ENCODE data around the gene IFITM1. TPM values are rescaled to one million over a fixed set of nuclear protein-coding genes. Genes with fewer than 3 reads are reported as not detected.
"Not testable (repeated sequence)": the region's sequence is repeated elsewhere in the genome, so short reads cannot be mapped to it uniquely, and the experiment has no call there.

IFITM1 gene
- total RNA-seq, 1 donor: 64.4 TPM

DNA sequence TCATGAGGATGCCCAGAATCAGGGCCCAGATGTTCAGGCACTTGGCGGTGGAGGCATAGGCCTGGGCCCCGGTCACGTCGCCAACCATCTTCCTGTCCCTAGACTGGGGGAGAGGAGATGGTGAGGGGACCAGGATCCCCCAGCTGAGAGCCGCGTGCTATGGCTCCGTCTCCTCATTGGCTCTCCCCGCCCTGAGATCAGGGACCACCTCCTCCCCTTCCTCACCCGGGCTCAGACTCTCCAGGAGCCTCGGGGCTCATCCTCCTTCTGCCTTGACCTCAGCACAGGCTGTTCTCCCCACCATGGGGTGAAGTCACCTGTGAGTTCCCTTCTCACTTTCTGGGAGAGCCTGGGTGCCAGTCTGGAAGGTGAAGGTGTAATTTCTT, 6.0 kb downstream of the IFITM1 start:
- peak overlapping the region; percentile 88 for H3K4me3 ChIP-seq (ENCODE audit: insufficient read depth, low read length)
- H3K4me2 ChIP-seq (ENCODE audit: insufficient read depth, low read length): peak overlapping the region; percentile 94
- H3K27me3 ChIP-seq (ENCODE audit: insufficient read depth, low read length): peaks cover 27% of the 10 kb centered on the region
- H3K9me3 ChIP-seq (ENCODE audit: low read depth, low read length); H4K20me1 ChIP-seq (ENCODE audit: insufficient read depth, low read length); DNase-seq (ENCODE audit: insufficient read length, low spot score, missing footprints); H2AFZ ChIP-seq (ENCODE audit: low read length); H3K4me1 ChIP-seq (ENCODE audit: insufficient read depth, low read length); H3K36me3 ChIP-seq (ENCODE audit: insufficient read depth, low read length): not testable (repeated sequence)
- peak overlapping the region; percentile 86 for H3K27ac ChIP-seq (ENCODE audit: low read depth, low read length)
- peaks cover 14% of the 10 kb centered on the region for H3K79me2 ChIP-seq (ENCODE audit: insufficient read depth, low read length)

DNA sequence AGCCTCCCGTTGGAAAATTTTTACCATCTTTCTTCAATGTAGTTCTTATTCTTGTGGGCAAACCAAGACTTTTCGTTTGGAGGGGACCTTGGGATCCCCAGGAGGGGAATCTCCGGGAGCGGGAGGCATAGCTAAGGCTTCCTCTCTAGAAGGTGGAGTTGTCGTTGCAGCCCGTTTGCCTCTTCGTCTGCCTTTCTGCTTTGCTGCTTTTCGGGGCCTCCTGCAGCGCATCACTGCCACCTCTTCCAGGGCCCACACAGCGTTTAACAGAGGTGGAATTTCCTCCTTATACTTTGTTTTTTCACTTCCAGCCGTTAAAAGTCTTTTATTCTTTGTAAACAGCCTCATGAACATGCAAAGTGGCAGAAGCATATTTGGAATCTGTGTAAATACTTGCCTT, 10.3 kb downstream of the IFITM1 start:
- H3K27me3 ChIP-seq (ENCODE audit: insufficient read depth, low read length): no peaks in the 10 kb centered on the region
- no peak overlapping the region for H3K4me2 ChIP-seq (ENCODE audit: insufficient read depth, low read length)
- no peak overlapping the region for H3K4me3 ChIP-seq (ENCODE audit: insufficient read depth, low read length)
- peaks cover 3% of the 10 kb centered on the region for H4K20me1 ChIP-seq (ENCODE audit: insufficient read depth, low read length)
- peaks cover 14% of the 10 kb centered on the region for H3K79me2 ChIP-seq (ENCODE audit: insufficient read depth, low read length)
- H3K4me1 ChIP-seq (ENCODE audit: insufficient read depth, low read length): peaks cover 16% of the 10 kb centered on the region
- TF ChIP-seq, protein P1, sequence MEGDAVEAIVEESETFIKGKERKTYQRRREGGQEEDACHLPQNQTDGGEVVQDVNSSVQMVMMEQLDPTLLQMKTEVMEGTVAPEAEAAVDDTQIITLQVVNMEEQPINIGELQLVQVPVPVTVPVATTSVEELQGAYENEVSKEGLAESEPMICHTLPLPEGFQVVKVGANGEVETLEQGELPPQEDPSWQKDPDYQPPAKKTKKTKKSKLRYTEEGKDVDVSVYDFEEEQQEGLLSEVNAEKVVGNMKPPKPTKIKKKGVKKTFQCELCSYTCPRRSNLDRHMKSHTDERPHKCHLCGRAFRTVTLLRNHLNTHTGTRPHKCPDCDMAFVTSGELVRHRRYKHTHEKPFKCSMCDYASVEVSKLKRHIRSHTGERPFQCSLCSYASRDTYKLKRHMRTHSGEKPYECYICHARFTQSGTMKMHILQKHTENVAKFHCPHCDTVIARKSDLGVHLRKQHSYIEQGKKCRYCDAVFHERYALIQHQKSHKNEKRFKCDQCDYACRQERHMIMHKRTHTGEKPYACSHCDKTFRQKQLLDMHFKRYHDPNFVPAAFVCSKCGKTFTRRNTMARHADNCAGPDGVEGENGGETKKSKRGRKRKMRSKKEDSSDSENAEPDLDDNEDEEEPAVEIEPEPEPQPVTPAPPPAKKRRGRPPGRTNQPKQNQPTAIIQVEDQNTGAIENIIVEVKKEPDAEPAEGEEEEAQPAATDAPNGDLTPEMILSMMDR (IDR thresholded peaks at IDR 0.05; ENCODE audit: extremely low read depth, low read depth, low read length): no peak
- no peak overlapping the region for H2AFZ ChIP-seq (ENCODE audit: low read length)
- no peaks in the 10 kb centered on the region for H3K9me3 ChIP-seq (ENCODE audit: low read depth, low read length)
- no peak overlapping the region for H3K27ac ChIP-seq (ENCODE audit: low read depth, low read length)
- peak; percentile 35 for DNase-seq (ENCODE audit: insufficient read length, low spot score, missing footprints)
- no peaks in the 10 kb centered on the region for H3K36me3 ChIP-seq (ENCODE audit: insufficient read depth, low read length)

DNA sequence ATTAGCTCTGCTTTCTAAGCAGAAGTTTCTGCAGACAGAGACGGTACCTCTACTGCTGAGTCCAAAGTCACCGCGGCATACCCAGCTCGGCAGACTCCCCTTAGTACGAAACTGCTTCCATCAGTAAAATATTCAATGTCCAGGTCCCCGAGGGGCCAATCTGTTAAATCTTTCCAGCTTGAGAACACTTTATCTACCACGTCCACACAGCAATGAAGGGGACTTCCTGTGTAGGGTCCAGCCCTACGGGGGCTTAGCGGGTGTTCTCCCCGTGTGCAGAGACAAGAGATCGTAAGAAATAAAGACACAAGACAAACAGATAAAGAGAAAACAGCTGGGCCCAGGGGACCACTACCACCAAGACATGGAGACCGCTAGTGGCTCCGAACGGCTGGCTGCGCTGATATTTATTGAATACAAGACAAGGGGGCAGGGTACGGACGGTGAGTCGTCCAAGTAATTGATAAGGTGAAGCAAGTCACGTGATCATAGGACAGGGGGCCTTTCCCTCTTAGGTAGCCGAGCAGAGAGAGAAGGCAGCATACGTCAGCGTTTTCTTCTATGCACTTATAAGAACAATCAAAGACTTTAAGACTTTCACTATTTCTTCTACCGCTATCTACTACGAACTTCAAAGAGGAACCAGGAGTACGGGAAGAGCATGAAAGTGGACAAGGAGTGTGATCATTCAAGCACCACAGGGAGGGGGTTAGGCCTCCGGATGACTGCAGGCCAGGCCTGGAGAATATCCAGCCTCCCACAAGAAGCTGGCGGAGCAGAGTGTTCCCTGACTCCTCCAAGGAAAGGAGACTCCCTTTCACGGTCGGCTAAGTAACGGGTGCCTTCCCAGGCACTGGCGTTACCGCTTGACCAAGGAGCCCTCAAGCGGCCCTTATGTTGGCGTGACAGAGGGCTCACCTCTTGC, 11.0 kb downstream of the IFITM1 start:
- not testable (repeated sequence) for DNase-seq (ENCODE audit: insufficient read length, low spot score, missing footprints); H3K4me3 ChIP-seq (ENCODE audit: insufficient read depth, low read length); H4K20me1 ChIP-seq (ENCODE audit: insufficient read depth, low read length); H3K4me2 ChIP-seq (ENCODE audit: insufficient read depth, low read length); H3K27me3 ChIP-seq (ENCODE audit: insufficient read depth, low read length); H3K36me3 ChIP-seq (ENCODE audit: insufficient read depth, low read length); H3K27ac ChIP-seq (ENCODE audit: low read depth, low read length); H3K9me3 ChIP-seq (ENCODE audit: low read depth, low read length); H3K79me2 ChIP-seq (ENCODE audit: insufficient read depth, low read length)
- H2AFZ ChIP-seq (ENCODE audit: low read length): peak overlapping the region; percentile 42
- H3K4me1 ChIP-seq (ENCODE audit: insufficient read depth, low read length): peaks cover 14% of the 10 kb centered on the region

DNA sequence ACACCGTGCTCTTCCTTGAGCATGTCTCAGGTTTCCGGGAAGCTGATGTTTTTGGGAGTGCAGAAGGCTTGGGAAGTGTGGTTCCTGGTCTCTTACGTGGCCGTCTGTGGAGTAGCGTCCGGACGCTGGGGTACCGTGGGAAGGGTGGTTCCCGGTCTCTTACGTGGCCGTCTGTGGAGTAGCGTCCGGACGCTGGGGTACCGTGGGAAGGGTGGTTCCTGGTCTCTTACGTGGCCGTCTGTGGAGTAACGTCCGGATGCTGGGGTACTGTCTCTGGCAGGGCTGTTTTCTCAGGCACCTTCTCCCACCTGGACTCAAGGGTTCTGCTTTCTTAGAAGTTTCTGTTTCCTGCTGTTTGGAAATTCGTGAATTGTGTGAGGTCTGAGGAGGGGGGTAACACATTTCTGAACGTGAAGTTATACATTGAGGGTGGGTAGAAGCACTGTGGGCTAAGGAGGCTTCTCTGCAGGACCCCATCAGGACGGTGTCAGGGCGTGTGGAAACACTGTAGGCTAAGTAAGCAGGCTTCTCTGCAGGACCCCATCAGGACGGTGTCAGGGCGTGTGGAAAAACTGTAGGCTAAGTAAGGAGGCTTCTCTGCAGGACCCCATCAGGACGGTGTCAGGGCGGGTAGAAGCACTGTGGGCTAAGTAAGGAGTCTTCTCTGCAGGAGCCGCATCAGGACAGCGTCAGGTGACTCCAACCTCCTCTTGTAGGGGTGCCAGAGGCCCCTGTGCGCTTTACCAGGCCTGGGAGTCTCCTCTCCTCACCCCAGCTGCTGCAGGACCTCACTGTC, 12.2 kb downstream of the IFITM1 start:
- Histone ChIP-seq H3K4me2 (ENCODE audit: insufficient read depth, low read length) (no peak overlapping the region), H3K27ac (ENCODE audit: low read depth, low read length) (no peak overlapping the region), H3K4me1 (ENCODE audit: insufficient read depth, low read length) (peaks cover 14% of the 10 kb centered on the region), H3K27me3 (ENCODE audit: insufficient read depth, low read length) (no peaks in the 10 kb centered on the region), H3K36me3 (ENCODE audit: insufficient read depth, low read length) (no peaks in the 10 kb centered on the region), H3K79me2 (ENCODE audit: insufficient read depth, low read length) (no peaks in the 10 kb centered on the region), H3K4me3 (ENCODE audit: insufficient read depth, low read length) (no peak overlapping the region), H2AFZ (ENCODE audit: low read length) (no peak overlapping the region), H4K20me1 (ENCODE audit: insufficient read depth, low read length) (no peaks in the 10 kb centered on the region), H3K9me3 (ENCODE audit: low read depth, low read length) (no peaks in the 10 kb centered on the region)
- TF ChIP-seq, protein P1 (IDR thresholded peaks at IDR 0.05; ENCODE audit: extremely low read depth, low read depth, low read length): no peak
- peak; percentile 29 for DNase-seq (ENCODE audit: insufficient read length, low spot score, missing footprints)
